Activated gamma-delta T cell treated with Interleukin-2 at 50 U/mL for 16 hours (primary cell): Measurements from ENCODE around the gene PELI1.
A peak's percentile ranks its signal among the peaks of the same experiment; 100 is the strongest.

Experiments
- DNase-seq: peaks from one replicate; pipeline ENCODE4 v3.0.0-alpha.2; 2020

Gene PELI1

GRCh38 chr2:64144057-64145013 lies at the start of gene PELI1:
Gene PELI1, minus strand, starts transcription at chr2:64144420. Its CDS starts 36,110 bp downstream, at chr2:64108310.
- peak; percentile 90 for DNase-seq

- no peak for DNase-seq
Observed at GRCh38 chr2:64193491-64193890, 49.3 kb upstream of the PELI1 start.

- DNase-seq = no peak
Observed at GRCh38 chr2:64192664-64193105, 48.5 kb upstream of the PELI1 start.

GRCh38 chr2:64192125-64192479 lies 47.9 kb upstream of the PELI1 start:
- no peak for DNase-seq

GRCh38 chr2:64189586-64189985 lies 45.4 kb upstream of the PELI1 start:
- DNase-seq = no peak

- DNase-seq = no peak
Observed at GRCh38 chr2:64189167-64189566, 44.9 kb upstream of the PELI1 start.

GRCh38 chr2:64186699-64187605 lies 42.7 kb upstream of the PELI1 start:
- DNase-seq = no peak

- no peak for DNase-seq
Observed at GRCh38 chr2:64179582-64180321, 35.5 kb upstream of the PELI1 start.

- no peak for DNase-seq
Observed at GRCh38 chr2:64177315-64177714, 33.1 kb upstream of the PELI1 start.

- no peak for DNase-seq
Observed at GRCh38 chr2:64175419-64176197, 31.4 kb upstream of the PELI1 start.

GRCh38 chr2:64173156-64174135 lies 29.2 kb upstream of the PELI1 start:
- DNase-seq = no peak

GRCh38 chr2:64168756-64169155 lies 24.5 kb upstream of the PELI1 start:
- DNase-seq = no peak

GRCh38 chr2:64168201-64168600 lies 24.0 kb upstream of the PELI1 start:
- no peak for DNase-seq

- DNase-seq = no peak
Observed at GRCh38 chr2:64166637-64167420, 22.6 kb upstream of the PELI1 start.

- no peak for DNase-seq
Observed at GRCh38 chr2:64166212-64166611, 22.0 kb upstream of the PELI1 start.

GRCh38 chr2:64165706-64166105 lies 21.5 kb upstream of the PELI1 start:
- no peak for DNase-seq

- DNase-seq = no peak
Observed at GRCh38 chr2:64164629-64165028, 20.4 kb upstream of the PELI1 start.

- DNase-seq = no peak
Observed at GRCh38 chr2:64162516-64162915, 18.3 kb upstream of the PELI1 start.

GRCh38 chr2:64157792-64158191 lies 13.6 kb upstream of the PELI1 start:
- DNase-seq = no peak

GRCh38 chr2:64153811-64154210 lies 9.6 kb upstream of the PELI1 start:
- no peak for DNase-seq
